Epithelial cell of esophagus (primary cell): ENCODE data around the gene TMEM176B.
A peak's percentile ranks its signal among the peaks of the same experiment; 100 is the strongest.

Source experiments
- DNase-seq: peaks from one replicate; pipeline ENCODE4 v3.0.0; 2010; ENCODE audit warnings: low read depth
- H3K4me3 ChIP-seq: 2 replicates; pipeline ENCODE4 v1.5.1; 2011; ENCODE audit warnings: mild to moderate bottlenecking, low read length, control low read depth
- CTCF ChIP-seq: IDR thresholded peaks from 2 replicates; pipeline ENCODE4 v1.5.1; 2011; ENCODE audit warnings: low read depth, mild to moderate bottlenecking, low read length, control low read depth, inconsistent platforms; ENCODE audit not compliant: insufficient read depth; ENCODE audit errors: missing control alignments

TMEM176B gene

GRCh38 chr7:150756166-150756565, 44.0 kb downstream of the TMEM176B start:
- no peak for DNase-seq
- no peak for TF ChIP-seq CTCF
- no peak overlapping the region for H3K4me3 ChIP-seq

GRCh38 chr7:150755473-150756099, 44.6 kb downstream of the TMEM176B start:
- no peak for DNase-seq
- no peak for TF ChIP-seq CTCF
- H3K4me3 ChIP-seq: no peak overlapping the region

- no peak for DNase-seq
- no peak overlapping the region for H3K4me3 ChIP-seq
- no peak for TF ChIP-seq CTCF
Measured at GRCh38 chr7:150754951-150755350, 45.2 kb downstream of the TMEM176B start.

GRCh38 chr7:150753826-150754603, 46.1 kb downstream of the TMEM176B start:
- DNase-seq: peak; percentile 5
- H3K4me3 ChIP-seq: no peak overlapping the region
- no peak for TF ChIP-seq CTCF

GRCh38 chr7:150753239-150753638, 46.9 kb downstream of the TMEM176B start:
- TF ChIP-seq CTCF: no peak
- no peak for DNase-seq
- H3K4me3 ChIP-seq: no peak overlapping the region

- no peak for DNase-seq
- no peak overlapping the region for H3K4me3 ChIP-seq
- no peak for TF ChIP-seq CTCF
Measured at GRCh38 chr7:150751702-150752101, 48.5 kb downstream of the TMEM176B start.
